ENCODE measurements around the gene BMP8B.

- TF ChIP-seq EZH2 (IDR thresholded peaks at IDR 0.05; ENCODE audit: insufficient read depth, poor library complexity, severe bottlenecking) (no peak), EZH2phosphoT487 (IDR thresholded peaks at IDR 0.05; ENCODE audit: insufficient read depth, low read depth) (no peak)
Observed at GRCh38 chr1:39788758-39789570, at the start of gene BMP8B.

Measured in GM23248 (cell line).